ENCODE measurements around the gene ESRRB. TPM values are rescaled to one million over a fixed set of nuclear protein-coding genes. Genes with fewer than 3 reads are reported as not detected.

Gene ESRRB
- total RNA-seq, 3 donors from 2014 or later = 0.16 to 0.44 TPM; not detected in 1

GRCh38 chr14:76480426-76480825, 104.5 kb downstream of the ESRRB start:
- no peak overlapping the region for H3K4me3 ChIP-seq
- intact Hi-C loops (cut with DNase I; ENCODE audit: low total_unique reads) = no loop called here
- no peaks in the 10 kb centered on the region for H3K4me1 ChIP-seq
- no peaks in the 10 kb centered on the region for H3K36me3 ChIP-seq
- H3K27ac ChIP-seq = no peak overlapping the region
- H3K9me3 ChIP-seq = no peaks in the 10 kb centered on the region
- DNase-seq (ENCODE audit: low spot score in 2 of 2) = no peak
- no peaks in the 10 kb centered on the region for H3K27me3 ChIP-seq
- TF ChIP-seq POLR2A (IDR thresholded peaks at IDR 0.05) (no peak), POLR2AphosphoS5 (IDR thresholded peaks at IDR 0.05) (no peak), CTCF (IDR thresholded peaks at IDR 0.05) (no peak)

- TF ChIP-seq CTCF (IDR thresholded peaks at IDR 0.05) (no peak), POLR2AphosphoS5 (IDR thresholded peaks at IDR 0.05) (no peak), POLR2A (IDR thresholded peaks at IDR 0.05) (no peak)
- Histone ChIP-seq H3K9me3 (no peaks in the 10 kb centered on the region), H3K4me1 (no peaks in the 10 kb centered on the region), H3K4me3 (no peak overlapping the region), H3K27me3 (no peaks in the 10 kb centered on the region), H3K27ac (no peak overlapping the region), H3K36me3 (no peaks in the 10 kb centered on the region)
- DNase-seq (ENCODE audit: low spot score in 2 of 2) = no peak
- intact Hi-C loops (cut with DNase I; ENCODE audit: low total_unique reads) = no loop called here
Observed at GRCh38 chr14:76484355-76484754, 108.4 kb downstream of the ESRRB start.

- Histone ChIP-seq H3K27me3 (no peaks in the 10 kb centered on the region), H3K36me3 (no peaks in the 10 kb centered on the region), H3K4me1 (no peaks in the 10 kb centered on the region), H3K27ac (no peak overlapping the region), H3K9me3 (no peaks in the 10 kb centered on the region), H3K4me3 (no peak overlapping the region)
- intact Hi-C loops (cut with DNase I; ENCODE audit: low total_unique reads) = no loop called here
- DNase-seq (ENCODE audit: low spot score in 2 of 2) = no peak
- no peak for TF ChIP-seq POLR2A (IDR thresholded peaks at IDR 0.05)
- TF ChIP-seq CTCF (IDR thresholded peaks at IDR 0.05) = no peak
- TF ChIP-seq POLR2AphosphoS5 (IDR thresholded peaks at IDR 0.05) = no peak
Observed at GRCh38 chr14:76486251-76486743, 110.4 kb downstream of the ESRRB start.

- no peak for DNase-seq (ENCODE audit: low spot score in 2 of 2)
- no peaks in the 10 kb centered on the region for H3K36me3 ChIP-seq
- no peak overlapping the region for H3K4me3 ChIP-seq
- H3K4me1 ChIP-seq = no peaks in the 10 kb centered on the region
- no peaks in the 10 kb centered on the region for H3K9me3 ChIP-seq
- intact Hi-C loops (cut with DNase I; ENCODE audit: low total_unique reads) = no loop called here
- no peak overlapping the region for H3K27ac ChIP-seq
- TF ChIP-seq CTCF (IDR thresholded peaks at IDR 0.05) (no peak), POLR2AphosphoS5 (IDR thresholded peaks at IDR 0.05) (no peak), POLR2A (IDR thresholded peaks at IDR 0.05) (no peak)
- H3K27me3 ChIP-seq = no peaks in the 10 kb centered on the region
Observed at GRCh38 chr14:76488551-76488950, 112.6 kb downstream of the ESRRB start.

- Histone ChIP-seq H3K36me3 (no peaks in the 10 kb centered on the region), H3K4me1 (no peaks in the 10 kb centered on the region), H3K27me3 (no peaks in the 10 kb centered on the region), H3K9me3 (no peaks in the 10 kb centered on the region), H3K4me3 (no peak overlapping the region), H3K27ac (no peak overlapping the region)
- DNase-seq (ENCODE audit: low spot score in 2 of 2) = no peak
- TF ChIP-seq POLR2AphosphoS5 (IDR thresholded peaks at IDR 0.05) (no peak), POLR2A (IDR thresholded peaks at IDR 0.05) (no peak), CTCF (IDR thresholded peaks at IDR 0.05) (no peak)
- intact Hi-C loops (cut with DNase I; ENCODE audit: low total_unique reads) = no loop called here
Observed at GRCh38 chr14:76489667-76490066, 113.7 kb downstream of the ESRRB start.

All from breast epithelium (tissue), 4 donors.